C4-2B (cell line): ENCODE results near the gene RETREG2.

Experiments
- ZFX ChIP-seq: fragments of 450-650 bp; IDR thresholded peaks from 2 replicates; pipeline ENCODE4 v1.6.1; 2017
- TF ChIP-seq, protein P1 (sequence below): fragments of 450-650 bp; conservative IDR thresholded peaks from 2 replicates; pipeline ENCODE4 v1.5.1; 2017; ENCODE audit warnings: mild to moderate bottlenecking

DNA sequence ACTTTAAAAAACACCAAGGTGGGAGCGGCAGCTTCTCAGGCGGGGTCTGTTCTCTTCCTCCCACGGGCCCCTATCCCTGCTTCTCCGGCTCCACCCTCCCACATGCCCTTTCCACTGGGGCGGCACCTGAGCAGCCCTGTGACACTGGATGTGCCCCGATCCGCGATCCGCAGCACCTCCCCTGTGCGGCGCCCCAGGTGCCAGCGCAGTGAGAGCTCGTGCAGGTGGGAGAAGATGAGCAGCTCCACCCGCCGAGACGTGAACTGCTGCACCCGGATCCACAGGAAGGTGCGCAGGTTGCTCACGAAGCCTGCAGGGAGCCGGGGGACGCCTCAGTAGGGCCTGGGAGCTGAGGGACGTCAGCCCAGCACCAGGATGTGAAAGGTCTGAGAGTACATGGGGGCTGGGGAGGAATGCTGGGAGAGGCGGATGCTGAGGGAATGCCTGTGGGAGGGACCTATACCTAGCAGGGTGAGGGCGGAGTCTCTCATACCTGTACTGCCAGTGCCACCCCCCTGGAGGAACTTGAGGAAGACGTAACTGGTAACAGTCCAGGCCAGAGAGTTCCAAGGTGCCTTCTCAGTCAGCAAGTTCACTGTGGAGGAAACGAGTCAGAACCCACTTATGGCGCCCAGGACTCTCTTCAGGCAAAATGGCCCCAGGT is 37.9 kb downstream of the RETREG2 start:
- TF ChIP-seq, protein P1, sequence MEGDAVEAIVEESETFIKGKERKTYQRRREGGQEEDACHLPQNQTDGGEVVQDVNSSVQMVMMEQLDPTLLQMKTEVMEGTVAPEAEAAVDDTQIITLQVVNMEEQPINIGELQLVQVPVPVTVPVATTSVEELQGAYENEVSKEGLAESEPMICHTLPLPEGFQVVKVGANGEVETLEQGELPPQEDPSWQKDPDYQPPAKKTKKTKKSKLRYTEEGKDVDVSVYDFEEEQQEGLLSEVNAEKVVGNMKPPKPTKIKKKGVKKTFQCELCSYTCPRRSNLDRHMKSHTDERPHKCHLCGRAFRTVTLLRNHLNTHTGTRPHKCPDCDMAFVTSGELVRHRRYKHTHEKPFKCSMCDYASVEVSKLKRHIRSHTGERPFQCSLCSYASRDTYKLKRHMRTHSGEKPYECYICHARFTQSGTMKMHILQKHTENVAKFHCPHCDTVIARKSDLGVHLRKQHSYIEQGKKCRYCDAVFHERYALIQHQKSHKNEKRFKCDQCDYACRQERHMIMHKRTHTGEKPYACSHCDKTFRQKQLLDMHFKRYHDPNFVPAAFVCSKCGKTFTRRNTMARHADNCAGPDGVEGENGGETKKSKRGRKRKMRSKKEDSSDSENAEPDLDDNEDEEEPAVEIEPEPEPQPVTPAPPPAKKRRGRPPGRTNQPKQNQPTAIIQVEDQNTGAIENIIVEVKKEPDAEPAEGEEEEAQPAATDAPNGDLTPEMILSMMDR = no peak
- TF ChIP-seq ZFX = no peak
